HFF-Myc (cell line): ENCODE results near the gene OVOL1.

Source experiments
- DNase-seq: peaks from one replicate; pipeline ENCODE4 v3.0.0-alpha.2; 2011; ENCODE audit warnings: low read depth; ENCODE audit errors: extremely low read depth
- H3K4me3 ChIP-seq: replicated peaks from 2 replicates; pipeline ENCODE4 v1.5.1; 2011; ENCODE audit warnings: low read depth, mild to moderate bottlenecking, control low read depth, low read length
- CTCF ChIP-seq: IDR thresholded peaks from 2 replicates; pipeline ENCODE4 v1.5.1; 2012; ENCODE audit warnings: mild to moderate bottlenecking, low read depth, low read length, control low read depth; ENCODE audit errors: missing control alignments

Gene OVOL1

GRCh38 chr11:65797711-65798110 lies 10.8 kb downstream of the OVOL1 start:
- DNase-seq = no peak
- no peak for TF ChIP-seq CTCF
- no peak overlapping the region for H3K4me3 ChIP-seq

GRCh38 chr11:65798882-65799281 lies 12.0 kb downstream of the OVOL1 start:
- no peak for TF ChIP-seq CTCF
- H3K4me3 ChIP-seq = no peak overlapping the region
- no peak for DNase-seq

GRCh38 chr11:65801153-65801987 lies 14.5 kb downstream of the OVOL1 start:
- no peak for DNase-seq
- no peak for TF ChIP-seq CTCF
- no peak overlapping the region for H3K4me3 ChIP-seq

- no peak for TF ChIP-seq CTCF
- no peak for DNase-seq
- no peak overlapping the region for H3K4me3 ChIP-seq
Measured at GRCh38 chr11:65802841-65803240, 16.0 kb downstream of the OVOL1 start.

GRCh38 chr11:65803797-65804492 lies 17.1 kb downstream of the OVOL1 start:
- no peak for TF ChIP-seq CTCF
- DNase-seq = no peak
- no peak overlapping the region for H3K4me3 ChIP-seq

- DNase-seq = no peak
- H3K4me3 ChIP-seq = no peak overlapping the region
- TF ChIP-seq CTCF = no peak
Measured at GRCh38 chr11:65806979-65807378, 20.1 kb downstream of the OVOL1 start.
